K562 (cell line): ENCODE results near the gene CHAF1A. TPM values are rescaled to one million over a fixed set of nuclear protein-coding genes. Genes with fewer than 3 reads are reported as not detected.

Source experiments
- ATAC-seq: fragments of 200-7000 bp; cut with Tn5 transposase; 3 replicates; pipeline ENCODE4 v1.9.1; 2020; ENCODE audit warnings: moderate library complexity
- BruUV-seq: library from RNA; stranded (reverse); fragments of 400-500 nt; replicated peaks from 2 replicates; lab custom pipeline; 2021; lab: Mats Ljungman, UMichigan
- CTCF ChIA-PET: fragments of 300-600 bp; formaldehyde crosslinking; extraction: SDS; loops from one replicate; lab custom pipeline; 2021; ENCODE audit warnings: low intra/inter-chr PET ratio; lab: Yijun Ruan, JAX
- POLR2A ChIA-PET: fragments of 300-600, 350-650 bp; sonication (Branson Sonifier 250); formaldehyde crosslinking; extraction: SDS; loops from one replicate; lab custom pipeline; 2021; ENCODE audit warnings: antibody characterized with exemption, inconsistent platforms; lab: Yijun Ruan, JAX
- DNase-seq, 4 experiments: peaks; one replicate each; pipeline versions ENCODE4 v3.0.0 to v3.0.0-alpha.2; 2011 to 2018; ENCODE audit warnings: low spot score in 3 of 4, mixed read lengths in 3 of 4; ENCODE audit errors: extremely low read depth in 1 of 4
- FAIRE-seq: peaks from 2 replicates; lab custom pipeline; 2011; peaks lifted over from hg19 to GRCh38; lab: Jason Lieb, UNC
- H2AFZ ChIP-seq: 2 replicates; pipeline ENCODE4 v1.6.0; 2011; ENCODE audit warnings: low read depth, low read length, control low read depth, inconsistent platforms
- H3K27ac ChIP-seq: fragments of 200-600 bp; 3 replicates; pipeline ENCODE4 v1.8.0; 2011; ENCODE audit warnings: low read depth, mild to moderate bottlenecking, control low read depth, inconsistent platforms, low read length, moderate library complexity, mixed read lengths; ENCODE audit errors: extremely low read depth
- H3K27me3 ChIP-seq, 2 experiments: fragments of 300-600 bp in 1 of 2; 2 replicates in 1 of 2; 3 replicates in 1 of 2; pipeline versions ENCODE4 v1.6.0 to v1.8.0; 2011; ENCODE audit warnings: inconsistent platforms in 2 of 2, low read length in 2 of 2, mild to moderate bottlenecking in 1 of 2, mixed read lengths in 1 of 2, moderate library complexity in 1 of 2; ENCODE audit not compliant: control insufficient read depth in 2 of 2, insufficient read depth in 2 of 2
- H3K36me3 ChIP-seq: fragments of 300-600 bp; 3 replicates; pipeline ENCODE4 v1.8.0; 2011; ENCODE audit warnings: mild to moderate bottlenecking, low read length, inconsistent platforms; ENCODE audit not compliant: control insufficient read depth, insufficient read depth
- H3K4me1 ChIP-seq, 2 experiments: fragments of 200-600 bp in 1 of 2; replicated peaks in 1 of 2; 2 replicates in 1 of 2; 3 replicates in 1 of 2; pipeline versions ENCODE4 v1.5.1 to v1.8.0; 2011; ENCODE audit warnings: inconsistent platforms in 2 of 2, low read length in 2 of 2, mild to moderate bottlenecking in 1 of 2, mixed read lengths in 1 of 2, moderate library complexity in 1 of 2; ENCODE audit not compliant: control insufficient read depth in 2 of 2, insufficient read depth in 2 of 2
- H3K4me2 ChIP-seq: 2 replicates; pipeline ENCODE4 v1.6.1; 2011; ENCODE audit warnings: low read length, control low read depth, inconsistent platforms, mixed read lengths; ENCODE audit not compliant: insufficient read depth
- H3K4me3 ChIP-seq: fragments of 200-600 bp; sonication (generic), shearing (Covaris generic); 2 replicates; pipeline ENCODE4 v1.5.1; 2016; ENCODE audit warnings: control low read depth, inconsistent platforms
- H3K79me2 ChIP-seq: fragments of 200-600 bp; 3 replicates; pipeline ENCODE4 v1.8.0; 2011; ENCODE audit warnings: low read length, inconsistent platforms; ENCODE audit not compliant: control insufficient read depth, insufficient read depth
- H3K9ac ChIP-seq, 2 experiments: 2 replicates each; pipeline versions ENCODE4 v1.6.0 to v1.6.1; 2011; ENCODE audit warnings: low read depth in 2 of 2, low read length in 2 of 2, control low read depth in 1 of 2, inconsistent platforms in 1 of 2, mild to moderate bottlenecking in 1 of 2, mixed read lengths in 1 of 2; ENCODE audit not compliant: insufficient read depth in 1 of 2
- H3K9me1 ChIP-seq: one replicate; pipeline ENCODE4 v1.6.0; 2011; ENCODE audit warnings: inconsistent platforms, mild to moderate bottlenecking, low read length, moderate library complexity; ENCODE audit not compliant: control insufficient read depth, insufficient read depth
- H3K9me3 ChIP-seq: replicated peaks from 2 replicates; pipeline ENCODE4 v1.5.1; 2011; ENCODE audit warnings: low read depth, low read length, inconsistent platforms; ENCODE audit not compliant: control insufficient read depth, insufficient read depth
- H4K20me1 ChIP-seq: replicated peaks from 2 replicates; pipeline ENCODE4 v1.6.1; 2011; ENCODE audit warnings: low read length, inconsistent platforms, mixed read lengths; ENCODE audit not compliant: control insufficient read depth, insufficient read depth
- HNRNPUL1 ChIP-seq: fragments of 200-400 bp; formaldehyde crosslinking; IDR thresholded peaks from 2 replicates; pipeline ENCODE4 v1.6.1; 2017; ENCODE audit warnings: low read length
- MECOM ChIP-seq: fragments of 250-450 bp; sonication (Bioruptor Pico); IDR thresholded peaks from 2 replicates; pipeline ENCODE4 v1.8.0; 2022; ENCODE audit warnings: inconsistent platforms
- MEF2A ChIP-seq: IDR thresholded peaks from 2 replicates; pipeline ENCODE4 v1.6.1; 2011; ENCODE audit warnings: low read depth, mild to moderate bottlenecking, low read length, moderate library complexity; ENCODE audit not compliant: control insufficient read depth
- POLR2A ChIP-seq: fragments of 450-650 bp; conservative IDR thresholded peaks from 2 replicates; pipeline ENCODE4 v1.6.1; 2016
- POLR2AphosphoS5 ChIP-seq: IDR thresholded peaks from 2 replicates; pipeline ENCODE4 v1.6.1; 2011; ENCODE audit warnings: mild to moderate bottlenecking, low read depth, low read length, moderate library complexity; ENCODE audit not compliant: control insufficient read depth, insufficient read depth
- POLR2G ChIP-seq: fragments of 200-400 bp; formaldehyde crosslinking; IDR thresholded peaks from 2 replicates; pipeline ENCODE4 v1.6.1; 2017; ENCODE audit warnings: low read depth, mild to moderate bottlenecking, antibody characterized with exemption, low read length, moderate library complexity
- PTRF ChIP-seq: fragments of 450-650 bp; IDR thresholded peaks from 2 replicates; pipeline ENCODE4 v1.6.1; 2016; ENCODE audit warnings: mild to moderate bottlenecking, missing genetic modification characterization, missing compliant biosample characterization
- RBFOX2 ChIP-seq: fragments of 200-400 bp; formaldehyde crosslinking; IDR thresholded peaks from 2 replicates; pipeline ENCODE4 v1.6.1; 2017; ENCODE audit warnings: low read depth, mild to moderate bottlenecking, low read length, moderate library complexity
- SIRT6 ChIP-seq: IDR thresholded peaks from one replicate; pipeline ENCODE4 v1.6.1; 2012; ENCODE audit warnings: low read depth, mild to moderate bottlenecking, control low read depth, inconsistent platforms, low read length, moderate library complexity
- SMAD2 ChIP-seq: fragments of 150-350 bp; IDR thresholded peaks from 2 replicates; pipeline ENCODE4 v1.6.1; 2014; ENCODE audit warnings: low read depth, mild to moderate bottlenecking, low read length
- SMARCB1 ChIP-seq: IDR thresholded peaks from 2 replicates; pipeline ENCODE4 v1.6.1; 2011; ENCODE audit warnings: improper control_type of control experiment, low read depth; ENCODE audit not compliant: insufficient read length
- ZFP36 ChIP-seq: fragments of 150-350 bp; IDR thresholded peaks from 2 replicates; pipeline ENCODE4 v1.6.1; 2018; ENCODE audit warnings: low read length, low read depth; ENCODE audit not compliant: partially characterized antibody
- WGBS: fragments of 100-300 bp; shearing (Covaris generic); methylation state at CpG from one replicate; pipeline ENCODE4 v1.1.6; 2016; ENCODE audit warnings: low coverage, mixed read lengths; ENCODE audit not compliant: insufficient coverage; ENCODE audit errors: missing lambda C conversion rate; 5-methylcytosine and 5-hydroxymethylcytosine counted together
- in situ Hi-C: fragments of 300-500 bp; cut with MboI; formaldehyde crosslinking; loops from 4 replicates; pipeline ENCODE4 v1.15.0; 2018; ENCODE audit warnings: inconsistent platforms, mixed read lengths
- intact Hi-C: fragments of 100-400 bp; cut with micrococcal nuclease; formaldehyde crosslinking; loops from 2 replicates; pipeline ENCODE4 v1.14.2; 2022
- polyA plus RNA-seq, 8 experiments: library from polyadenylated mRNA; depleted of rRNA in 4 of 8; stranded (reverse) in 5 of 8; unstranded in 3 of 8; fragments of >200 nt; fragmentation: Nextera tagmentation in 2 of 8; fragmentation: Illumina TruSeq in 1 of 8; extraction: Ambion mirVana in 2 of 8; extraction: Trizol in 1 of 8; gene quantifications; 2 replicates each; pipeline versions ENCODE4 v1.2.1 to v1.2.3, GENCODE V29; 2011 to 2014; ENCODE audit warnings: inconsistent platforms in 1 of 8, missing spikeins in 1 of 8
- total RNA-seq, 7 experiments: library from RNA; depleted of rRNA in 6 of 7; stranded (reverse); fragments of >200 nt in 6 of 7; fragmentation: Illumina TruSeq in 2 of 7; extraction: Trizol in 2 of 7; gene quantifications; 2 replicates each; pipeline versions ENCODE4 v1.2.1 to v1.2.3, GENCODE V29; 2011 to 2021; ENCODE audit warnings: low replicate concordance in 1 of 7
- TF ChIP-seq, protein P1 (sequence below): fragments of 250-450 bp; sonication (Bioruptor Pico); IDR thresholded peaks from 2 replicates; pipeline ENCODE4 v1.4.0; 2020

CHAF1A gene
- total and polyA plus RNA-seq, 9 of the 15 experiments (the other 6 are each of a cell fraction or from before 2014, with no cell fraction given), result 1.6 to 86.9 (median 45.2) TPM

GRCh38 chr19:4452230-4452990, 50.0 kb downstream of the CHAF1A start:
- H3K9me3 ChIP-seq, result no peaks in the 10 kb centered on the region
- 92% methylated on average over 18 of the region's 24 CpGs for WGBS
- no peak overlapping the region for H3K4me3 ChIP-seq
- DNase-seq (no peak), ATAC-seq (no peak), FAIRE-seq (no peak)
- 0 out of 4 replicates have a peak overlapping the region, but pooled peaks of 1 of the 2 experiments have one; percentile 27 for H3K9ac ChIP-seq
- intact Hi-C loops (no loop called here), in situ Hi-C loops (no loop called here)
- POLR2A ChIA-PET, result interaction anchor here (0.6 to 4.5 kb wide), 6 partner anchors 9 to 207 kb away, joined by 3 to 15 read pairs (median 4); no protein-coding TSS in a partner anchor
- no peak overlapping the region for H3K27ac ChIP-seq
- peaks cover 5% of the 10 kb centered on the region; the same call in 1 of the 2 replicates for H4K20me1 ChIP-seq
- BruUV-seq, result no TSS peak
- H3K9me1 ChIP-seq, result peaks cover 2% of the 10 kb centered on the region
- H3K4me1 ChIP-seq, result peaks cover 21 to 64% of the 10 kb centered on the region in 2 experiments
- H3K27me3 ChIP-seq, result no peaks in the 10 kb centered on the region
- no peak overlapping the region for H3K4me2 ChIP-seq
- TF ChIP-seq SMAD2 (no peak), SMARCB1 (no peak), PTRF (tag) (no peak), SIRT6 (peak; percentile 56), POLR2AphosphoS5 (peak; percentile 21; the same call in 1 of the 2 replicates), ZFP36 (peak; percentile 38), POLR2G (peak; percentile 75), POLR2A (0 out of 2 replicates have a peak, but pooled peaks have one; percentile 6), MEF2A (no peak), RBFOX2 (peak; percentile 49), MECOM (no peak), HNRNPUL1 (no peak)
- TF ChIP-seq, protein P1, sequence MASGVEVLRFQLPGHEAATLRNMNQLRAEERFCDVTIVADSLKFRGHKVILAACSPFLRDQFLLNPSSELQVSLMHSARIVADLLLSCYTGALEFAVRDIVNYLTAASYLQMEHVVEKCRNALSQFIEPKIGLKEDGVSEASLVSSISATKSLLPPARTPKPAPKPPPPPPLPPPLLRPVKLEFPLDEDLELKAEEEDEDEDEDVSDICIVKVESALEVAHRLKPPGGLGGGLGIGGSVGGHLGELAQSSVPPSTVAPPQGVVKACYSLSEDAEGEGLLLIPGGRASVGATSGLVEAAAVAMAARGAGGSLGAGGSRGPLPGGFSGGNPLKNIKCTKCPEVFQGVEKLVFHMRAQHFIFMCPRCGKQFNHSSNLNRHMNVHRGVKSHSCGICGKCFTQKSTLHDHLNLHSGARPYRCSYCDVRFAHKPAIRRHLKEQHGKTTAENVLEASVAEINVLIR (CRISPR knock-in tag), result no peak
- peaks cover 70% of the 10 kb centered on the region; the same call in 2 of the 3 replicates for H3K36me3 ChIP-seq
- H2AFZ ChIP-seq, result no peak overlapping the region
- H3K79me2 ChIP-seq, result peaks cover 34% of the 10 kb centered on the region
- CTCF ChIA-PET, result no interaction called here
